ENCODE measurements around the gene STAM2. TPM values are rescaled to one million over a fixed set of nuclear protein-coding genes. Genes with fewer than 3 reads are reported as not detected.

Gene STAM2
- total and polyA plus RNA-seq, 2 of the 13 experiments (the other 11 are each of a cell fraction or from before 2014, with no cell fraction given), result 14.7 to 24.1 TPM

- TF ChIP-seq MAZ (IDR thresholded peaks at IDR 0.05; ENCODE audit: borderline replicate concordance, low read depth, low read length) (no peak), MAZ (CRISPR knock-in tag; IDR thresholded peaks at IDR 0.05; ENCODE audit: low read depth) (no peak), POGK (CRISPR knock-in tag; conservative IDR thresholded peaks at IDR 0.05) (peak; percentile 68; the same call in 1 of the 2 replicates), PAF1 (CRISPR knock-in tag; IDR thresholded peaks at IDR 0.05) (no peak), KMT2B (CRISPR knock-in tag; IDR thresholded peaks at IDR 0.05) (no peak), ZNF614 (CRISPR knock-in tag; IDR thresholded peaks at IDR 0.05; ENCODE audit: borderline replicate concordance) (no peak), ZBTB46 (CRISPR knock-in tag; IDR thresholded peaks at IDR 0.05; ENCODE audit: borderline replicate concordance) (peak; percentile 79; the same call in 1 of the 2 replicates), XBP1 (CRISPR knock-in tag; IDR thresholded peaks at IDR 0.05) (no peak), ZBTB40 (IDR thresholded peaks at IDR 0.05) (no peak), ZBTB40 (CRISPR knock-in tag; IDR thresholded peaks at IDR 0.05) (peak; percentile 28; the same call in 1 of the 2 replicates)
- TF ChIP-seq, protein P1, sequence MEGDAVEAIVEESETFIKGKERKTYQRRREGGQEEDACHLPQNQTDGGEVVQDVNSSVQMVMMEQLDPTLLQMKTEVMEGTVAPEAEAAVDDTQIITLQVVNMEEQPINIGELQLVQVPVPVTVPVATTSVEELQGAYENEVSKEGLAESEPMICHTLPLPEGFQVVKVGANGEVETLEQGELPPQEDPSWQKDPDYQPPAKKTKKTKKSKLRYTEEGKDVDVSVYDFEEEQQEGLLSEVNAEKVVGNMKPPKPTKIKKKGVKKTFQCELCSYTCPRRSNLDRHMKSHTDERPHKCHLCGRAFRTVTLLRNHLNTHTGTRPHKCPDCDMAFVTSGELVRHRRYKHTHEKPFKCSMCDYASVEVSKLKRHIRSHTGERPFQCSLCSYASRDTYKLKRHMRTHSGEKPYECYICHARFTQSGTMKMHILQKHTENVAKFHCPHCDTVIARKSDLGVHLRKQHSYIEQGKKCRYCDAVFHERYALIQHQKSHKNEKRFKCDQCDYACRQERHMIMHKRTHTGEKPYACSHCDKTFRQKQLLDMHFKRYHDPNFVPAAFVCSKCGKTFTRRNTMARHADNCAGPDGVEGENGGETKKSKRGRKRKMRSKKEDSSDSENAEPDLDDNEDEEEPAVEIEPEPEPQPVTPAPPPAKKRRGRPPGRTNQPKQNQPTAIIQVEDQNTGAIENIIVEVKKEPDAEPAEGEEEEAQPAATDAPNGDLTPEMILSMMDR (CRISPR knock-in tag; IDR thresholded peaks at IDR 0.05), result no peak
These were observed 651 bp upstream of the STAM2 start (continued) for GRCh38 chr2:152176113-152176714.
